AG20443 (cell line): Measurements from ENCODE around the gene TRAPPC12.
A peak's percentile ranks its signal among the peaks of the same experiment; 100 is the strongest.
"Not testable (repeated sequence)": the region's sequence is repeated elsewhere in the genome, so short reads cannot be mapped to it uniquely, and the experiment has no call there.

ENCODE experiments used
- DNase-seq: peaks from one replicate; pipeline ENCODE4 v3.0.0; 2012; ENCODE audit warnings: low spot score, mixed read lengths

Gene TRAPPC12

GRCh38 chr2:3369340-3370181, 9.9 kb upstream of the TRAPPC12 start:
- DNase-seq = not testable (repeated sequence)

DNA sequence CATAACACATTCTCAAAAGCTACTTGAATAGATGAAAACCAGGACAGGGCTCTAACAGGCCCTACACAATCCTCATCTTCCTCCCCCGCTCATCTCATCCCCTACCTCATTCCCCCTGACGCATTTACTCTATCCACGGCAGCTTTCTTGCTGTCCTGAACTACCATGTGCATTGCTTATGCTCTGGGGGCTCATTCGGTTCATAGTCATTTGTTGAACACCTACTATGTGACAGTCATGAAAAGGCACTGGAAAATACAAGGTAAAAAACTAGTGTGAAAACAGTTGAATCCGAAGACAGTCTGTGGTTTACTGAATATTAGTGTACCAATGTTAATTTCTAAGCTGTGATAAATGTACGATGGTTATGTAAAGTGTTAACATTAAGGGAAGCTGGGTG, 2.7 kb upstream of the TRAPPC12 start:
- DNase-seq = no peak

DNA sequence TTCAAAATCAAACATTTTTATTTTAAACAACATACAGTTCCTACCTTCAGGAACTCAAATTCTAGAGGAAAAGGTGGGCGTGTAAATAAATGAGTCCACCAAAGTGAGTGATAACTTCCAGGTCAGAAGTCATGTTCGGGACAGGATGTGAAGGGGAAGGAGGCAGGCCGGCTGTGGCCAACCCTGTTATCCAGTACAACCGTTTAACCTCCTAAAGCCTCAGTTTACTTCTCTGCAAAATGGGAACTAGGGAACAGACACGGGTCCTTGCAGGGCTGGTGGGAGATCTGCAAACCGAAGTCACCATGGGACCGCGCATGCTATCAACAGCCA, 2.2 kb upstream of the TRAPPC12 start:
- DNase-seq = peak; percentile 62

GRCh38 chr2:3377612-3378432, 1.7 kb upstream of the TRAPPC12 start, which contains the start of gene EIPR1:
EIPR1 (minus strand) TSS chr2:3377818; CDS start chr2:3377689, 129 bp downstream.
- DNase-seq = peak; percentile 98

GRCh38 chr2:3379339-3379646, 201 bp upstream of the TRAPPC12 start:
- no peak for DNase-seq

- DNase-seq = no peak
Measured at GRCh38 chr2:3386448-3386958, 7.0 kb downstream of the TRAPPC12 start.

- DNase-seq = no peak
Measured at GRCh38 chr2:3387011-3387410, 7.5 kb downstream of the TRAPPC12 start.

GRCh38 chr2:3387644-3388411, 8.3 kb downstream of the TRAPPC12 start:
- no peak for DNase-seq

DNA sequence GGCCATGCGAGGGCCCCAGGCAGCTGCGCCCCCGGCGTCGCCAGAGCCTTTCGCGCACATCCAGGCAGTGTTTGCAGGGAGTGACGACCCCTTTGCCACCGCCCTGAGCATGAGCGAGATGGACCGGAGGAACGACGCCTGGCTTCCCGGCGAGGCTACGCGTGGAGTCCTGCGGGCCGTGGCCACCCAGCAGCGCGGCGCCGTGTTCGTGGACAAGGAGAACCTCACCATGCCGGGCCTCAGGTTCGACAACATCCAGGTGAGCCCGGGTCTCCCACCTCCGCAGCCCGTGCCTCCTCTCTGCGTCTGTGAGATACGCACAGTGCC, 8.9 kb downstream of the TRAPPC12 start:
- DNase-seq = no peak

GRCh38 chr2:3389193-3389592, 9.7 kb downstream of the TRAPPC12 start:
- DNase-seq = no peak

GRCh38 chr2:3390041-3390440, 10.5 kb downstream of the TRAPPC12 start:
- no peak for DNase-seq

DNA sequence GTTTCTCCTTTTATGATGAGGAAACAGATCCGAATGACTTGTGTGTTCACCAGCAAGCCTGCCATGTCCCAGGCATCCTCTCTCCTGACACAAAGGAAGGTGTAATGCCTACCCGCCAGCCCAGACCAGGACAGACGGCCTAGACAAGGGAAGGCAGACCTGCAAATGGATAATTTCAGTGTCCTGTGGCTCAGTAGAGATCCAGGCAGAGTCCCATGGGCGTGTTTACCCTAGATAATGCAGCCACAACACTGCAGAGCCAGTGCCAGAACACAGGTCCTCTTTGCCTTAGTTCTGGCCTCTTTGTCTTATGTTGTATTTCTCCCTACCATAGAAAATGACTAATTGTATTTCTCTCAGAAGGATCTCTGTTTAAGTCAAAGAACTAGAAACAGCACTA, 12.7 kb downstream of the TRAPPC12 start:
- no peak for DNase-seq

GRCh38 chr2:3396920-3397559, 17.5 kb downstream of the TRAPPC12 start:
- no peak for DNase-seq

DNA sequence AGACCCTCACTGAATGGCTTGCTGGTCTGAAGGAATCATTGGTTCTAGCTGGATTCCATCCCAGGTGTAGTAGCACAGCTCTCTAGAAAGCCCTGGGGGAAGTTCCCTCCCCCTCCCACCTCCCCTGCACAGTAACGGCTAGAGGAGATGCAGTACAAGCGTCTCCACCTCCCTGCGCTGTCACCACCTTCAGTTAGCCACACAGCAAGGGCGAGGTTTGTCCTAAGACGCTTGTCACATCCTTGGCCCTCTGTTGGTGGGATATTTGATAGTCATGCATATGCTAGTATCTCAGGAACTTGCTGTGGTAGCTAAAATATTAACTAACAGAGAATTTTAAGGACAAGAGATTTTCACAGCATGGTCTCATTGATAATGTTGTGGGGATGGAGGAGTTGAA, 19.4 kb downstream of the TRAPPC12 start:
- no peak for DNase-seq

DNA sequence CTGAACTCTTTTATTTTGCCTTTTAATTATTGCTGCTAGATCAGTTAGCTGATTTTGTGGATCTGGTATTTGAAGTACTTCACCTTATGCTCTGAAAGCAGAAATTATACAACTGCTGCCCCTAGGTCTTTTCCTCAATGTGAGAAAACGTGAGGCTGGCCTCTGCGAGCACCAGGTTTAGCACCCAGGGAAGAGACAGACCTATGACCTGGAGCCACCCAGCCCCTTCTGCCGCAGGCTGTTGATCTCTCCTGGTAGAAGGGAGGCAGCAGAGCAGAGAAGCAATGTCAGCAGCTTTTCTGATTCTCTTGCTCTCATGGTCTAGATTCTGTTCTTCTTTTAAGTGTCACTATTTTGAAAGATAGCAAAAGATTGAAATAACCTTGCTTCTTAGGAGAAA, 19.9 kb downstream of the TRAPPC12 start:
- DNase-seq = no peak

DNA sequence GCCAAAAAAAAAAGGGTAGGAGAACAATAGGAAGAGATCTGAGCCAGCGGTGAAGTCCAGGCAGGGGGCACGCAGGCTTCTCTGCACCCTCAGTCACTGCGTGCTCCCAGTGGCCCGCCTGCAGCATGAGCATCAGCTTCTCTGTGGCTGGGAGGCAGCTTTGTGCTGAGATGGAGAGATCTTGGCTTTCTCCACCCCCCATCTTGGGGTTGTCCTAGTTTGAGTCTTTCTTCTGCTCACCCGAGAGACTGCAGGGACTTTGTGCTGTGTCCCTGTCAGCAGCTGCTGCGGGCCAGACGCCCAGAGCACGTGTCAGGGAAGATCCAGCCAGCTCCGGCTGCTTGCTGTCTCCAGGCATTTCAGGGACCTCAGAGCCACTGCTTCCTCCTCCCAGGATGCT, 20.3 kb downstream of the TRAPPC12 start:
- peak; percentile 35 for DNase-seq

GRCh38 chr2:3403587-3404334, 24.3 kb downstream of the TRAPPC12 start:
- DNase-seq = no peak

- DNase-seq = no peak
Measured at GRCh38 chr2:3404349-3404894, 24.9 kb downstream of the TRAPPC12 start.

DNA sequence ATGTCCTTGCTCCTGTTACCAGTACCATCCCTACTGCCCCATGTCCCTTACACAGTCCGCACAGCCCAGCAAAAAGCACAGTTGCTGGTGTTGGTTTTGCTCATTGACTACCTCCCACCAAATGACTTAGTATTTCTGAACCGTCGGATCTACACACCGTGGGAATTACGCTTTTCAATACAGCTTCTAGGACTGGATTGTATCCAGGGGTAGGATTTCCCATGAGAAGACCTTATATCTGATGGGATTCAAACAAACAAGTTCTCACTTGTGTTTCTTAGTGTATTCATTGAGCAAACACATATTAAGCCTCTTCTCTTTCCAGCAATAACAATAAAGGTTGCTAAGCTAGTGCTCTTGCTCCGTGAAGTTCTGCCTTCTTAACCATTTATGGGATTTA, 25.8 kb downstream of the TRAPPC12 start:
- DNase-seq = no peak

DNA sequence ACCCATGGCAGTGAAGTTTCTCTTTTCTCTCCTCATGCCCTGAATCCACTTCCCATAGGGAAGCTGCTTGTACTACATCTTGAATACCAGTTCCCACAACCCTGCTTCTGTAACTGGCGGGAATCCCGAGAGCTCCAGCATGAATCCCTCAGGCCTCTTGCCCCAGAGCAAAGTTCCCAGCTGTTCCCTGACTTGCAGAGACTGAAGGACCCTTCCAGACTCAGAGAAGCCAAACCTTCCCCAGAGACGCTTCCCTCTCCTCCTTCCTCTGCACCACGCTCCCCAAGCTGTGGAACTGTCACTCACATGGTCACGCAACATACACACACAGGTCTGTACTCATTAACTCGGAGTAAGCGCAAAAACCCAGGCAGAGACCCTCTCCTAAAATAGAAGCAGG, 26.4 kb downstream of the TRAPPC12 start:
- DNase-seq = no peak

GRCh38 chr2:3406501-3406900, 27.0 kb downstream of the TRAPPC12 start:
- no peak for DNase-seq
